Measurements from ENCODE around the gene KDM5D.

Gene KDM5D

GRCh38 chrY:19717146-19717545 is 27.4 kb downstream of the KDM5D start:
- no peak for DNase-seq (ENCODE audit: low read depth)
- no peak for TF ChIP-seq CTCF (IDR thresholded peaks at IDR 0.05; ENCODE audit: low read length, missing control alignments)
- no peak overlapping the region for H3K4me3 ChIP-seq (replicated peaks; ENCODE audit: low read depth, low read length)

GRCh38 chrY:19715226-19715625 is 29.3 kb downstream of the KDM5D start:
- no peak for TF ChIP-seq CTCF (IDR thresholded peaks at IDR 0.05; ENCODE audit: low read length, missing control alignments)
- H3K4me3 ChIP-seq (replicated peaks; ENCODE audit: low read depth, low read length), result no peak overlapping the region
- no peak for DNase-seq (ENCODE audit: low read depth)

- no peak for DNase-seq (ENCODE audit: low read depth)
- H3K4me3 ChIP-seq (replicated peaks; ENCODE audit: low read depth, low read length), result no peak overlapping the region
- no peak for TF ChIP-seq CTCF (IDR thresholded peaks at IDR 0.05; ENCODE audit: low read length, missing control alignments)
Observed at GRCh38 chrY:19713430-19713829, 31.1 kb downstream of the KDM5D start.

GRCh38 chrY:19706273-19706672 is 38.3 kb downstream of the KDM5D start:
- no peak for TF ChIP-seq CTCF (IDR thresholded peaks at IDR 0.05; ENCODE audit: low read length, missing control alignments)
- no peak for DNase-seq (ENCODE audit: low read depth)

GRCh38 chrY:19698495-19698894 is 46.0 kb downstream of the KDM5D start:
- no peak for TF ChIP-seq CTCF (IDR thresholded peaks at IDR 0.05; ENCODE audit: low read length, missing control alignments)
- DNase-seq (ENCODE audit: low read depth), result no peak
- no peak overlapping the region for H3K4me3 ChIP-seq (replicated peaks; ENCODE audit: low read depth, low read length)

More at GRCh38 chrY:19706273-19706672, 38.3 kb downstream of the KDM5D start:
- no peak overlapping the region for H3K4me3 ChIP-seq (replicated peaks; ENCODE audit: low read depth, low read length)

- TF ChIP-seq CTCF (IDR thresholded peaks at IDR 0.05; ENCODE audit: low read length, missing control alignments), result no peak
- no peak for DNase-seq (ENCODE audit: low read depth)
- H3K4me3 ChIP-seq (replicated peaks; ENCODE audit: low read depth, low read length), result no peak overlapping the region
Observed at GRCh38 chrY:19680821-19681220, 63.7 kb downstream of the KDM5D start.

All from fibroblast of pulmonary artery (primary cell).